ENCODE results near the gene PPP1R1C.

Gene PPP1R1C

DNA sequence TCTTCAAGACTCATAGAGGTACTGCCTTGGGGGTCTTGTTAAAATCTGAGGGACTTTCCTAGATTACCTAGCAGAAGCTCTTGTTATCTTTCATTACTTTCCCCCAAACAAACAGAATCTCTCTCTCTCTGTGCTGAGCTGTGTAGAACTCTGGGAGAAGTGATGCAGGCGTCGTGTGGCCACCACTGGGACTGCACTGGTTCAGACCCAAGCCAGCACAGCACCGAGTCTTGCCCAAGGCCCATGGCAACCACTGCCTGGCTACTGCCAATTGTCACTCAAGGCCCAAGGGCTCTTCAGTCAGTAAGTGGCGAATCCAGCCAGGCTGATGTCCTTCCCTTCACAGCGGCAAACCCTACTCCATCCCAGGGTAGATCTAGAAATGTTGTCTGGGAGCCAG is 28.6 kb downstream of the PPP1R1C start:
- H3K36me3 Mint-ChIP-seq (ENCODE audit: low read depth): peaks cover 7% of the 10 kb centered on the region

DNA sequence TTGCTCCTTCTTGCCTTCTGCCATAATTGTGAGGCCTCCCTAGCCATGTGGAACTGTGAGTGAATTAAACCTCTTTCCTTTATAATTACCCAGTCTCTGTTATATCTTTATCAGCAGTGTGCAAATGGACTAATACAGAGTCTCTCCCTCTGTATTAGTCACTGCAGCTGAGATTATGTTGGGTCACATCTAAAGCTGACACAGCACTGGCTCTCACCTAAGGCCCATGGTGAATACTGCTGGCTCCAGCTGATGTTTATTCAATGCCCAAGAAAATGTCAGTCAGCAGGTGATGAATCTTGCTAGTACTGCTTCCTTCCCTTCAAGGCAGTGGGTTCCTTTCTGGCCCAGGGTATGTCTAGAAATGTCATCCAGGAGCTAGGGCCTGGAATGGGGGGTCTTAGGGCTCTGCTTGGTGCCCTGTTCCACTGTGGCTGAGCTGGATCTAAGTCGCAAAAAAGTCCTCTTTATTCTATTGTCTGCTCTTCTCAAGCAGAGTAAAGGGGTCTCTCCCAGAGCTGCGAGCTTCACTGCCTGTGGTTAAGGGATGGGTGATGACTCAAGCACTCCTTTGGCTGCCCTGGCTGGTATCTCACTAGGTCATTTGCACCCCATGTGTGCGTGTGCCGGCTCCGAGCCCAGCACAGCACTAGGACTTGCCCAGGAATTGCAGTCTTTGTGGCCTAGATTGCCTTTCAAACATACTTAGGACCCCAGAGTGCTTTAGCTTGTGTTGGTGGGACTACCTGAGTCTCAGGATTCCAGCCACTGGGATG is 29.9 kb downstream of the PPP1R1C start:
- Mint-ChIP-seq H3K27ac (no peak overlapping the region), H3K4me1 (peaks cover 1% of the 10 kb centered on the region), H3K4me3 (no peak overlapping the region), H3K36me3 (ENCODE audit: low read depth) (peaks cover 7% of the 10 kb centered on the region), H3K27me3 (ENCODE audit: low read depth, poor library complexity) (no peaks in the 10 kb centered on the region), H3K9me3 (peaks cover 31% of the 10 kb centered on the region)
- DNase-seq: no peak
- TF ChIP-seq, protein P1, sequence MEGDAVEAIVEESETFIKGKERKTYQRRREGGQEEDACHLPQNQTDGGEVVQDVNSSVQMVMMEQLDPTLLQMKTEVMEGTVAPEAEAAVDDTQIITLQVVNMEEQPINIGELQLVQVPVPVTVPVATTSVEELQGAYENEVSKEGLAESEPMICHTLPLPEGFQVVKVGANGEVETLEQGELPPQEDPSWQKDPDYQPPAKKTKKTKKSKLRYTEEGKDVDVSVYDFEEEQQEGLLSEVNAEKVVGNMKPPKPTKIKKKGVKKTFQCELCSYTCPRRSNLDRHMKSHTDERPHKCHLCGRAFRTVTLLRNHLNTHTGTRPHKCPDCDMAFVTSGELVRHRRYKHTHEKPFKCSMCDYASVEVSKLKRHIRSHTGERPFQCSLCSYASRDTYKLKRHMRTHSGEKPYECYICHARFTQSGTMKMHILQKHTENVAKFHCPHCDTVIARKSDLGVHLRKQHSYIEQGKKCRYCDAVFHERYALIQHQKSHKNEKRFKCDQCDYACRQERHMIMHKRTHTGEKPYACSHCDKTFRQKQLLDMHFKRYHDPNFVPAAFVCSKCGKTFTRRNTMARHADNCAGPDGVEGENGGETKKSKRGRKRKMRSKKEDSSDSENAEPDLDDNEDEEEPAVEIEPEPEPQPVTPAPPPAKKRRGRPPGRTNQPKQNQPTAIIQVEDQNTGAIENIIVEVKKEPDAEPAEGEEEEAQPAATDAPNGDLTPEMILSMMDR (IDR thresholded peaks at IDR 0.05): no peak

More for the DNA sequence above, 28.6 kb downstream of the PPP1R1C start:
- Mint-ChIP-seq H3K4me1 (no peaks in the 10 kb centered on the region), H3K27me3 (ENCODE audit: low read depth, poor library complexity) (no peaks in the 10 kb centered on the region), H3K27ac (no peak overlapping the region), H3K4me3 (no peak overlapping the region), H3K9me3 (peaks cover 35% of the 10 kb centered on the region)
- TF ChIP-seq, protein P1 (IDR thresholded peaks at IDR 0.05): no peak
- DNase-seq: no peak

DNA sequence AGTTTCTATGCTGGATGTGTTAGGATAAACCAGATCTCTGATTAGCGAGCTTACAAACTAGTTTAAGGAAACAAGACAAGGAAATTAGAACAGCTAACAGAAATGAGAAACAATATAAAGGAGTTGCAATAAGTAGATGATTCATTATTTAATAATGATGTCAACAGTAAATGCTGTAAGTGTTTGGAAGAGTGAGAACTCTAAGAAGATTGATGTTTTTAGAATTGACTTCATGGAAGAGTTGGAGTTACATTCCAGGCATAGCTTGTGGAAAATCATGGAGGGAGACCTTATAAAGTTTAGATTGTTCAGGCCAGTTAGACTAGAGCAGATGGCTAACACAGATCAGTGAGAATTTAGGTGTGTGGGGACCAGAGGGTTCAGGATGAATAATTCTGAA is 32.6 kb downstream of the PPP1R1C start:
- no peak for DNase-seq
- peaks cover 14% of the 10 kb centered on the region for H3K36me3 Mint-ChIP-seq (ENCODE audit: low read depth)
- peaks cover 6% of the 10 kb centered on the region for H3K4me1 Mint-ChIP-seq
- peaks cover 3% of the 10 kb centered on the region for H3K27me3 Mint-ChIP-seq (ENCODE audit: low read depth, poor library complexity)
- H3K9me3 Mint-ChIP-seq: peaks cover 34% of the 10 kb centered on the region
- H3K4me3 Mint-ChIP-seq: no peak overlapping the region
- TF ChIP-seq, protein P1 (IDR thresholded peaks at IDR 0.05): no peak
- no peak overlapping the region for H3K27ac Mint-ChIP-seq

DNA sequence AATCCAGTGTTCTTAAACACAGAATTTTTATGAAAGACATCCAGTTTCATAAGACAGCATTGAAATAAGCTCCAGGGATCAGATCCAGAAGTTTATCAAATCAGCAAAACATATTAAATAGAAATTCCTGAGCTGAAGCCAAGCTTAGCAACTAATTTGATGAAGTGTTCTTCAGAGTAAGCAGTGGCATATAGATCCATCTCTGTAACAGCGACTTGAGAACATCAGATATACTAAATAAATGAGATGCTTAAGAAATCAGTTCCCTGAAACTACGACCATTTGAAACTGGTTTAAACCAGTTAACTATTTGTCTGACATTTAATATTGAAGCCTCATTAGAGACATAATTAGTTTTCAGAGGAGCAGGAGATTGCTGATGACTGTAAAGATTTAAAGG is 34.1 kb downstream of the PPP1R1C start:
- H3K4me3 Mint-ChIP-seq: no peak overlapping the region
- no peak overlapping the region for H3K27ac Mint-ChIP-seq
- DNase-seq: no peak
- peaks cover 6% of the 10 kb centered on the region for H3K4me1 Mint-ChIP-seq
- H3K36me3 Mint-ChIP-seq (ENCODE audit: low read depth): peaks cover 14% of the 10 kb centered on the region
- H3K9me3 Mint-ChIP-seq: peaks cover 28% of the 10 kb centered on the region
- TF ChIP-seq, protein P1 (IDR thresholded peaks at IDR 0.05): no peak
- peaks cover 3% of the 10 kb centered on the region for H3K27me3 Mint-ChIP-seq (ENCODE audit: low read depth, poor library complexity)

DNA sequence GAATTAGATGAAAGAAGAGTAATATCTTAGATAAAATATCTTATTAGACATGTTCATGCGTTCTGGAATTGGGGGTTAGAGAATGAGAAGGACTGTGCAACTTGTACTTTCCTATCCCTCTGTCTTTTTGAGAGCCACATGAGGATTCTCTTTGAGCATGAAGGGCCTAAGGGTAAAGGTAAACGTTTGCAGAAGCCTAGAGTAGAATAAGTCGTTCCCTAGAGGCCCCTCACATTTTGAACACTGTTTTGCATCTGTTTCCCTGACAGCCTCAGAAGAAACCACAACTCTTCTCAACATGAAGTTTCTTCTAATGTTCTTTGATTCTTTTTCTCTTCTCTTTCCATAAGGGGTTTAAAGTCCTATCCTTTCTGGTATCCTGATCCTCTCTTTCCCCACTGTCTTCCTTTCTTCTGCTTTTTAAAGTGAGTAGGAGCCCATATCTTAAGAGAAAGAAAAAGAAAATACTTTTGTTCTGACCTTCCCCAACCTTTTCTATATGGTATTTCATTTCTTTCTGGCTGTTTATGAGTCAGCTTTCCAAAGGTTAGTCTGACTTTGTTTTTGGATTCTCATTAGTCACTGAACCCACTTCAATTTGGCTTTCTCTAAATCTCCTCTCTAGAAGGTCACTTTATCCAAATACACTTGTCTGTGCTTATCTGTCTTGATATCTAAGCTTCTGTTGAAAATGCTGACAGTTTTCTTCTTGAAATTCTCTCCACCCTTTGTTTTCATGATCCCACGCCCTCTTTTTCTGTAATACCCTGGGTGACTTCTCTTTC is 34.8 kb downstream of the PPP1R1C start:
- no peak overlapping the region for H3K27ac Mint-ChIP-seq
- peaks cover 6% of the 10 kb centered on the region for H3K4me1 Mint-ChIP-seq
- no peak for DNase-seq
- TF ChIP-seq, protein P1 (IDR thresholded peaks at IDR 0.05): no peak
- H3K9me3 Mint-ChIP-seq: peaks cover 21% of the 10 kb centered on the region
- H3K4me3 Mint-ChIP-seq: no peak overlapping the region
- peaks cover 3% of the 10 kb centered on the region for H3K27me3 Mint-ChIP-seq (ENCODE audit: low read depth, poor library complexity)
- H3K36me3 Mint-ChIP-seq (ENCODE audit: low read depth): peaks cover 8% of the 10 kb centered on the region
